ENCODE results near the gene VPS35L. TPM values are rescaled to one million over a fixed set of nuclear protein-coding genes. Genes with fewer than 3 reads are reported as not detected.

Gene VPS35L
- total and polyA plus RNA-seq, 2 of the 13 experiments (the other 11 are each of a cell fraction or from before 2014, with no cell fraction given), result 1.4 to 1.6 TPM

GRCh38 chr16:19573997-19574396, 18.5 kb downstream of the VPS35L start:
- Histone ChIP-seq H3K27me3 (ENCODE audit: control insufficient read depth in 1 of 2, insufficient read depth in 2 of 2, low read length in 2 of 2) (no peaks in the 10 kb centered on the region), H4K20me1 (ENCODE audit: insufficient read depth, low read length) (no peaks in the 10 kb centered on the region), H3K4me3 (replicated peaks in 1 of 3; ENCODE audit: insufficient read depth in 1 of 3, low read depth in 2 of 3, low read length in 3 of 3) (no peak overlapping the region), H3K4me1 (ENCODE audit: insufficient read depth, low read length) (no peaks in the 10 kb centered on the region), H3K4me2 (ENCODE audit: low read depth, low read length) (no peak overlapping the region), H3K9me3 (ENCODE audit: low read length) (no peaks in the 10 kb centered on the region), H3K27ac (ENCODE audit: extremely low read length, insufficient read depth, low read length) (no peak overlapping the region), H3K9ac (ENCODE audit: insufficient read depth, low read depth, low read length) (no peak overlapping the region), H3K36me3 (replicated peaks in 1 of 2; ENCODE audit: control insufficient read depth in 1 of 2, insufficient read depth in 2 of 2, low read length in 2 of 2) (no peaks in the 10 kb centered on the region), H2AFZ (ENCODE audit: low read length) (no peak overlapping the region), H3K79me2 (ENCODE audit: insufficient read depth, low read length) (no peaks in the 10 kb centered on the region)
- TF ChIP-seq ZNF350 (CRISPR knock-in tag; IDR thresholded peaks at IDR 0.05; ENCODE audit: borderline replicate concordance, low read depth) (no peak), ZNF720 (CRISPR knock-in tag; IDR thresholded peaks at IDR 0.05) (no peak), PLSCR1 (CRISPR knock-in tag; IDR thresholded peaks at IDR 0.05; ENCODE audit: borderline replicate concordance) (no peak), HIVEP1 (CRISPR knock-in tag; IDR thresholded peaks at IDR 0.05) (no peak), ZNF552 (CRISPR knock-in tag; IDR thresholded peaks at IDR 0.05; ENCODE audit: borderline replicate concordance) (no peak), ZNF30 (CRISPR knock-in tag; IDR thresholded peaks at IDR 0.05) (no peak), EZH2 (conservative IDR thresholded peaks at IDR 0.05; ENCODE audit: low read depth, low read length) (no peak), TFAP4 (IDR thresholded peaks at IDR 0.05; ENCODE audit: borderline replicate concordance, low read depth) (no peak), ZNF263 (CRISPR knock-in tag; IDR thresholded peaks at IDR 0.05) (no peak), ZNF800 (CRISPR knock-in tag; IDR thresholded peaks at IDR 0.05) (no peak), ZNF83 (CRISPR knock-in tag; IDR thresholded peaks at IDR 0.05; ENCODE audit: borderline replicate concordance) (no peak), KIAA2018 (CRISPR knock-in tag; IDR thresholded peaks at IDR 0.05; ENCODE audit: borderline replicate concordance) (no peak), PITX1 (CRISPR knock-in tag; IDR thresholded peaks at IDR 0.05) (no peak), CREB1 (IDR thresholded peaks at IDR 0.05) (no peak), CREB1 (CRISPR knock-in tag; IDR thresholded peaks at IDR 0.05) (no peak)
- FAIRE-seq, result no peak
- no peak for DNase-seq (ENCODE audit: low spot score)
- no peak for ATAC-seq
- BruUV-seq (replicated peaks), result no TSS peak
- intact Hi-C loops (cut with micrococcal nuclease; ENCODE audit: unreplicated experiment) (no loop called here), in situ Hi-C loops (cut with HindIII; ENCODE audit: extremely low pct_ligation_motif_present, low pct_unique_long_range_greater_than_20kb) (no loop called here)
- ChIA-PET CTCF (ENCODE audit: low intra/inter-chr PET ratio, low total read pairs) (no interaction called here), POLR2A (no interaction called here)
- 77% methylated on average over 9 of the region's 9 CpGs for WGBS (ENCODE audit: low lambda C conversion rate)

Measured in HepG2 (cell line).